ENCODE results near the gene PMM1. TPM values are rescaled to one million over a fixed set of nuclear protein-coding genes. Genes with fewer than 3 reads are reported as not detected.
"Not testable (repeated sequence)": the region's sequence is repeated elsewhere in the genome, so short reads cannot be mapped to it uniquely, and the experiment has no call there.

The PMM1 gene
- total RNA-seq, 4 donors from 2014 or later, result 44.0 to 60.4 (median 50.1) TPM

- intact Hi-C loops (cut with DNase I; ENCODE audit: low total_unique reads), result no loop called here
- no peak overlapping the region for H3K4me3 ChIP-seq (ENCODE audit: low read depth, poor library complexity, severe bottlenecking)
- WGBS, 2 donors, result 49 to 56% methylated on average over 10 of the region's 10 CpGs
- DNase-seq (ENCODE audit: low spot score in 2 of 2), result no peak
- TF ChIP-seq CTCF (IDR thresholded peaks at IDR 0.05) (no peak), POLR2A (IDR thresholded peaks at IDR 0.05) (no peak)
Observed at GRCh38 chr22:41563051-41563711, 26.5 kb downstream of the PMM1 start.

GRCh38 chr22:41562461-41562860, 27.2 kb downstream of the PMM1 start:
- TF ChIP-seq CTCF (IDR thresholded peaks at IDR 0.05), result no peak
- no peak for TF ChIP-seq POLR2A (IDR thresholded peaks at IDR 0.05)
- WGBS, 2 donors, result 73 to 78% methylated on average over 4 of the region's 4 CpGs
- no peak for DNase-seq (ENCODE audit: low spot score in 2 of 2)
- intact Hi-C loops (cut with DNase I; ENCODE audit: low total_unique reads), result no loop called here
- H3K4me3 ChIP-seq (ENCODE audit: low read depth, poor library complexity, severe bottlenecking), result no peak overlapping the region

GRCh38 chr22:41561788-41562187, 27.9 kb downstream of the PMM1 start:
- H3K4me3 ChIP-seq (ENCODE audit: low read depth, poor library complexity, severe bottlenecking), result no peak overlapping the region
- 69 to 72% methylated on average over 5 of the region's 5 CpGs for whole genome bisulfite sequencing, 2 donors
- DNase-seq (ENCODE audit: low spot score in 2 of 2), result no peak
- intact Hi-C loops (cut with DNase I; ENCODE audit: low total_unique reads), result no loop called here
- TF ChIP-seq POLR2A (IDR thresholded peaks at IDR 0.05), result no peak

GRCh38 chr22:41561335-41561734, 28.3 kb downstream of the PMM1 start:
- no peak for DNase-seq (ENCODE audit: low spot score in 2 of 2)
- WGBS, 2 donors, result 40 to 60% methylated on average over 10 of the region's 10 CpGs
- intact Hi-C loops (cut with DNase I; ENCODE audit: low total_unique reads), result no loop called here
- no peak for TF ChIP-seq POLR2A (IDR thresholded peaks at IDR 0.05)
- TF ChIP-seq CTCF (IDR thresholded peaks at IDR 0.05), result no peak
- no peak overlapping the region for H3K4me3 ChIP-seq (ENCODE audit: low read depth, poor library complexity, severe bottlenecking)

GRCh38 chr22:41560095-41560471, 29.6 kb downstream of the PMM1 start:
- intact Hi-C loops (cut with DNase I; ENCODE audit: low total_unique reads), result no loop called here
- 49 to 51% methylated on average over 6 of the region's 6 CpGs for WGBS, 2 donors
- TF ChIP-seq POLR2A (IDR thresholded peaks at IDR 0.05), result no peak
- TF ChIP-seq CTCF (IDR thresholded peaks at IDR 0.05), result no peak
- no peak overlapping the region for H3K4me3 ChIP-seq (ENCODE audit: low read depth, poor library complexity, severe bottlenecking)
- no peak for DNase-seq (ENCODE audit: low spot score in 2 of 2)

- H3K4me3 ChIP-seq (ENCODE audit: low read depth, poor library complexity, severe bottlenecking); intact Hi-C loops (cut with DNase I; ENCODE audit: low total_unique reads); DNase-seq (ENCODE audit: low spot score in 2 of 2): not testable (repeated sequence)
- 90 to 93% methylated on average over 13 of the region's 13 CpGs for WGBS, 2 donors
Observed at GRCh38 chr22:41558241-41558630, 31.4 kb downstream of the PMM1 start.
